ENCODE measurements around the gene PRLH.

PRLH gene

DNA sequence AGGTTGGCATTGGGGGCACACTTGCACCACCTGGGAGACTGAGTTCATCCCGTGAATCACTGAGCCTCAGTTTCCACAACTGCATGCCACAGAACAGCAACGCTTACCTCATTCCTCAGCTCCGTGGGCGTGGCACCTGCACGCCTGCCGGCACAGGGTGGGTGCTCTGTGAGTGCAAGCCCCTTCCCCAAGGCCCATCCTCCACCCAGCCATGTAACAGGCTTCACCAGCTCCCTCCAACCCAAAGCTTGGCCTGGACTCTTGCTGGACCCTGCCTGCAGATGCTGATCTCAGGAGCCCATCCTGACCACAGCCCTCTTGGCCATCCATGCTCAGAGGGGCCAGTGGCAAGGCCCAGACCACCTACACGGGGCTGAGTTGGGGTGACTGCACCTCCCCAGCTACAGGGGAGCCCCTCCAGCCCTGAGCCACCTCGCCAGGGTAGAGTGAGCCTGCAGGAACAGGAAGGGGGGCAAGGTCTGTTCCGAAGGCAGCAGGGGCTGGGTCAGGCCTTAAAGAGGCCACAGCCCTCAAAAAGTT lies 1.8 kb downstream of the PRLH start:
- no peak for FAIRE-seq
- no peak for DNase-seq (ENCODE audit: insufficient read length)
- TF ChIP-seq POLR2AphosphoS5 (IDR thresholded peaks at IDR 0.05; ENCODE audit: low read depth, low read length) (no peak), POLR2A (IDR thresholded peaks at IDR 0.05; ENCODE audit: low read depth, low read length) (no peak), TAF1 (IDR thresholded peaks at IDR 0.05; ENCODE audit: borderline replicate concordance, low read depth, low read length) (no peak)

DNA sequence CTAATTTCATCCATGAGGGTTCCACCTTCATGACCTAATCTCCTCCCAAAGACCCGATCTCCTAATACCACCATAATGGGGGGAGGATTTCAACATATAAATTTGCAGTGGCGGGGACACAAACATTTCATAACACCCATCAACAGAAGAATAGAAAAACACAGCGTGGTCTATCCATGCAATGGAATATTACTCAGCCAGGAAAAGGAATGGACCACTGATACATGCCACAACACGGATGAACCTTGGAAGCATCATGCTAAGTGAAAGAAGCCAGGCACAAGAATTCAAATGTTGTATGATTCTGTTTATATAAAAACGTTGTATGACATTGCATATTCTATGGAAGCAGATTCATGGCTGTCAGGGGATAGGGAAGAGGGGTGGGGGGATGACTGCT lies 2.7 kb downstream of the PRLH start:
- TF ChIP-seq POLR2A (IDR thresholded peaks at IDR 0.05; ENCODE audit: low read depth, low read length), result no peak
- TF ChIP-seq TAF1 (IDR thresholded peaks at IDR 0.05; ENCODE audit: borderline replicate concordance, low read depth, low read length), result no peak
- TF ChIP-seq POLR2AphosphoS5 (IDR thresholded peaks at IDR 0.05; ENCODE audit: low read depth, low read length), result no peak
- FAIRE-seq, result no peak

GRCh38 chr2:237569896-237570295 lies 3.5 kb downstream of the PRLH start:
- DNase-seq (ENCODE audit: insufficient read length), result no peak
- FAIRE-seq, result no peak
- TF ChIP-seq POLR2A (IDR thresholded peaks at IDR 0.05; ENCODE audit: low read depth, low read length), result no peak
- no peak for TF ChIP-seq TAF1 (IDR thresholded peaks at IDR 0.05; ENCODE audit: borderline replicate concordance, low read depth, low read length)
- TF ChIP-seq POLR2AphosphoS5 (IDR thresholded peaks at IDR 0.05; ENCODE audit: low read depth, low read length), result no peak

More for the DNA sequence above, 2.7 kb downstream of the PRLH start:
- no peak for DNase-seq (ENCODE audit: insufficient read length)

DNA sequence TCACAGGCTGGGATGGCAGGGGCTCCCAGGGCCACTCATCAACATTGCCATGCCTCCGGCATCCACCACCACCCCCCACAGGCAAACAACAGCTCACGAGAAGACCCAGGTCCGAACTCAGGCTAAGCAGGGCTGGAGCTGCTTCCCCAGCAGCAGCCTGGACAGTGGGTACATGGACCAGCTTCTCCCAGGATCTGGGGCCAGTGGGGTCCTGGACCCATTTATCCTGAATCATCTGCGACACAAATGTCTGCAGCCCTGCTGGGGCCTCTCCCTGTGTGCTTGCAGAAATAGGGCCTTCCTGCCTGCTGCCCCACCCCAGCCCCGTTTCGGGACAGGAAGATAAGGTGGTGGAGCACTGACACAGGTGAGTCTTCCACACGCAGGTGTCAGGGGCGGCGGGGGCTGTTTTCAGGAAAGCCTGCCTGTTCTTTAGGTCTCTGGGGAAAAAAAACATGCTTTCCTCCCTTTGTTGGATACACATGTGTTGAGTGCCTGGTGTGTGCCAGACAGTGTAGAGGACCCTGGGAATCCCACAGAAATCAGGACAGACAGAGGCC lies 4.5 kb downstream of the PRLH start:
- DNase-seq (ENCODE audit: insufficient read length) (no peak), FAIRE-seq (no peak)
- TF ChIP-seq TAF1 (IDR thresholded peaks at IDR 0.05; ENCODE audit: borderline replicate concordance, low read depth, low read length) (no peak), POLR2A (IDR thresholded peaks at IDR 0.05; ENCODE audit: low read depth, low read length) (no peak), POLR2AphosphoS5 (IDR thresholded peaks at IDR 0.05; ENCODE audit: low read depth, low read length) (no peak)

- TF ChIP-seq POLR2AphosphoS5 (IDR thresholded peaks at IDR 0.05; ENCODE audit: low read depth, low read length), result no peak
- TF ChIP-seq POLR2A (IDR thresholded peaks at IDR 0.05; ENCODE audit: low read depth, low read length), result no peak
- TF ChIP-seq TAF1 (IDR thresholded peaks at IDR 0.05; ENCODE audit: borderline replicate concordance, low read depth, low read length), result no peak
- FAIRE-seq, result no peak
- DNase-seq (ENCODE audit: insufficient read length), result no peak
Observed at GRCh38 chr2:237571551-237571950, 5.2 kb downstream of the PRLH start.

GRCh38 chr2:237572021-237572741 lies 5.8 kb downstream of the PRLH start:
- no peak for TF ChIP-seq TAF1 (IDR thresholded peaks at IDR 0.05; ENCODE audit: borderline replicate concordance, low read depth, low read length)
- no peak for TF ChIP-seq POLR2A (IDR thresholded peaks at IDR 0.05; ENCODE audit: low read depth, low read length)
- no peak for TF ChIP-seq POLR2AphosphoS5 (IDR thresholded peaks at IDR 0.05; ENCODE audit: low read depth, low read length)
- FAIRE-seq, result peak; percentile 92
- peak; percentile 99 for DNase-seq (ENCODE audit: insufficient read length)

- no peak for DNase-seq (ENCODE audit: insufficient read length)
- no peak for FAIRE-seq
Observed at GRCh38 chr2:237572742-237573101, 6.3 kb downstream of the PRLH start.

DNA sequence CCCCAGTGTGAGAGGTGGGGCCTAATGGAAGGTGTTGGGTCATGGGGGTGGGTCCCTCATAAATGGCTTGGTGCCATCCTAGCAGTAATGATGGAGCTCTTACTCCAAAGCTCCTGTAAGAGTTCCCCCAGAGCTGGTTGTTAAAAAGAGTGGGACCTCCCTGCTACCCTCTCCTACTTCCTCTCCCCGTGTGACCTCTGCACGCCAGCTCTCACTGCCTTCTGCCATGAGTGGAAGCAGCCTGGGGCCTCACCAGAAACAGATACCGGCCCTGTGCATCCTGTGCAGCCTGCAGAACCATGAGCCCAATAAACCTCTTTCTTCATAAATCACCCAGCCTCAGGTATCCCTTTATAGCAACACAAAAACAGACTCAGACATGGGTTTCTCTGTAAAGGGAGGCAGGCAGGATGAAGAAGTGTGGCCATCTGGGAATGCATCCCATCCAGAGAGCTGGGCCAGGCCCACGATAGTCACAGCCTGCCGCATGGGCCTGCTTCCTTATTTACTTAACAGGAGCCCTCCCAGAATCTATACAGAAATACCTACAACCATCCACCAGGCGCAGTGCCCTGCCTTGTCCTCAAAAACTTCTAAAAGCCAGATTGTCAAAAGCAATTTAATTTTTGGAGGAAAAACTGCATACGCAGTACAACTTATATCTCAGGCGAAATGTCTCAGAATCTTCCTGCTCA lies 7.5 kb downstream of the PRLH start:
- FAIRE-seq (no peak), DNase-seq (ENCODE audit: insufficient read length) (no peak)
- no peak for TF ChIP-seq POLR2AphosphoS5 (IDR thresholded peaks at IDR 0.05; ENCODE audit: low read depth, low read length)
- TF ChIP-seq POLR2A (IDR thresholded peaks at IDR 0.05; ENCODE audit: low read depth, low read length), result no peak
- no peak for TF ChIP-seq TAF1 (IDR thresholded peaks at IDR 0.05; ENCODE audit: borderline replicate concordance, low read depth, low read length)

More at GRCh38 chr2:237572742-237573101, 6.3 kb downstream of the PRLH start:
- no peak for TF ChIP-seq POLR2AphosphoS5 (IDR thresholded peaks at IDR 0.05; ENCODE audit: low read depth, low read length)
- TF ChIP-seq POLR2A (IDR thresholded peaks at IDR 0.05; ENCODE audit: low read depth, low read length), result no peak
- TF ChIP-seq TAF1 (IDR thresholded peaks at IDR 0.05; ENCODE audit: borderline replicate concordance, low read depth, low read length), result no peak

DNA sequence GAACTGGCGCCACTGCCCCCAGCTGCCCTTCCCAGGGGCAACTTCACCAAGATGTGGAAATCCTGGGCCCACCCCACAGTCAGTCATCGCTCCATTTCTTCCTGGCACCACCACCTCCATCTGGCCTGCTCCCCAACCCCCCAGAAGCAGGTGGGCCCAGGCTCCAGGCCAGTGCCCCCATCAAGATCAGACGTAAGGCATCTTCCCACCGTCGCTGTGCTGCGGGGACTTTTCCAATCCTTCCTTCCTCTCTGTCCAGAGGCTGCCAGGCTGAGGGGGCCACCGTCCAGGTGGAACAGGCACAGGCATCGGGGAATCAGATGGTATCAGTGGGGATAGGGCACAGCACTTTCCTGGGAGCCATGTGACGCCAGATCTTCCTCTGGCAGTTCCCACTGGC lies 8.1 kb downstream of the PRLH start:
- no peak for FAIRE-seq
- TF ChIP-seq POLR2AphosphoS5 (IDR thresholded peaks at IDR 0.05; ENCODE audit: low read depth, low read length) (no peak), POLR2A (IDR thresholded peaks at IDR 0.05; ENCODE audit: low read depth, low read length) (no peak), TAF1 (IDR thresholded peaks at IDR 0.05; ENCODE audit: borderline replicate concordance, low read depth, low read length) (no peak)
- DNase-seq (ENCODE audit: insufficient read length), result no peak

DNA sequence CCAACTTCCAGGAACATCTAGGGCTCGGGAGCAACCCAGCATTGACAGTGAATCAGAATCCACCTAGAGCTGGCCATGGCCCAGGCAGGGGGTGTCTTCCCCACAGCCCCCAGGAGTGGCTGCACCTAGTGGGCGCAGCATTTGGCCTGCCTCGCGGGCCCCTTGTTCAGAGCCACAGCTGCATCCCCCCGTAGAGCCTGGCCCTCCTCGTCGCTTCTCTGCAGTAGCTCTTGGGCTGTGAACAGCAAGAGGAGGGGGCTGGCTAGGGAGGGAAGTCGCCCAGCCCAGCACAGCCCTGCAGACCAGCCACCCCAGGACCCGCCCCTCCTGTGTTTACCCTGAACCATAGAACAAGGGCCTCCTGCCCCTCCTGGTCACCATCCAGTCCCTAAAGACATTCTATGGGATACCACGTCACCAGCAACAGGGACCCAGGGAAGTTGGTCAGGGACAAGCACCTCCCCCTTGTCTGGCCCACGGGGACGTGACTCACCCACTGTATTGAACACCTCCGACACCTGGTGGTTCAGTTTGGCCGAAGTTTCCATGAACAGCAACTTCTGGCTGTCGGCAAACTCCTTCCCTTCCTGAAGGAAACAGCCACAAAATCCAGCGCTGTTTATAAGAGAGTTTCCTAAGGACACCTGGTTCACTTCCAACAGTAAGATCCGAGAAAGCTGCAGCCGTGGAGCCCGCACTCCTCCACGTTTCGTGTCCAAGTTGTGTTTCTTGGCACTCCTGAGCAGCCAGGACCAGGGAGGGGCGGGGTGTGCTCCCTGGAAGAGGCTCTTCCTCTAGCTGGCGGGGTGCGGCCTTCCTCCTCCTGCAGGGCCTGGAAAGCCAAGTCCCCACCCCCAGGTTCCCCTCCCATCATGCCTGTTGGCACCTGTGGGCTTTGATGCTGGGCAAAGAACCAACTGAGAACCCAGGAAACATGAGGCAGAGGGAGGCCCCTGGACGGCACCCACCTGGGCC lies 8.8 kb downstream of the PRLH start:
- TF ChIP-seq TAF1 (IDR thresholded peaks at IDR 0.05; ENCODE audit: borderline replicate concordance, low read depth, low read length) (no peak), POLR2AphosphoS5 (IDR thresholded peaks at IDR 0.05; ENCODE audit: low read depth, low read length) (no peak), POLR2A (IDR thresholded peaks at IDR 0.05; ENCODE audit: low read depth, low read length) (no peak)
- no peak for FAIRE-seq

More for the DNA sequence above, 8.8 kb downstream of the PRLH start:
- no peak for DNase-seq (ENCODE audit: insufficient read length)

Measured in GM12892 (cell line).